ENCODE results near the gene COIL.

The COIL gene

DNA sequence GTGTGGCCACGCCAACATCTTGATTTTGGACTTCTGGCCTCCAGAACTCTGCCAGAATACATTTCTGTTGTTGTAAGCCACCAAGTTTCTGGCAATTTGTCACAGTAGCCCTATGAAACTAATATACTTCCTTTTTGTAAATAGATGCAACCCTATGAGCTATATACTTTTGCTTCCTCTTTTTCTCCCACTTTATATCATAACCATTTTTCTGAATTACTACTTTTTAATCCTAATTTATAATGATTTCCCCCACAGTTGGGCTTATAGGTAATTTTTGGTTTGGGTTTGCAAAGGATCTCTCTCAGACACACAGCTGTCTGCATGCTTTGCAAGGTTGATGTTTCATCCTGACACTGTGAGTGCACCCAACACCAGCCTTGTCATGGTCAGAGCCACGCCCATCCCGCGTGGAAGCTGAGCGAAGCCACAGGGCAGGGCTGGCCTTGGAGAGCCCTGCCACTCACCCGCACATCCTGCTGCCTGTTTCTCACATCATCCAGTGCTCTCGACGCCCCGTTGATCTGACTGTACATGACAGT lies 52.8 kb downstream of the COIL start:
- DNase-seq (ENCODE audit: low read depth in 2 of 2), result no peak

DNA sequence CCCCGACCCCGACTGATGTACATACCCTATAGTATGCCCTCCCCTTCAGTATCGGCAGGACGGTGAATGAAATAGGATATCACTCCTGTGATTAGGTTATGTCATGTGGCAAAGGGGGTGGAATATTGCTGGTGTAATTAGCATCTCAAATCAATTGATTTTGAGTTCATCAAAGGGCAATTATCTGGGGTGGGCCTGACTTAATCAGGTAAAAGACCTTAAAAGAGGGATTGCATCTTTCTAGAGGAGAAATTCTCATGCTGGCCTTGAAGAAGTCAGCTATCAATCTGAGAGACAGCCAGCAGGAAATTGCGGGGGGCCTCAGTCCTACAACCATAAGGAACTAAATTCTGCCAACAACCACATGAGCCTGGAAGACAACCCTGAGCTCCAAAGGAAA lies 57.3 kb downstream of the COIL start:
- no peak for DNase-seq (ENCODE audit: low read depth in 2 of 2)

DNA sequence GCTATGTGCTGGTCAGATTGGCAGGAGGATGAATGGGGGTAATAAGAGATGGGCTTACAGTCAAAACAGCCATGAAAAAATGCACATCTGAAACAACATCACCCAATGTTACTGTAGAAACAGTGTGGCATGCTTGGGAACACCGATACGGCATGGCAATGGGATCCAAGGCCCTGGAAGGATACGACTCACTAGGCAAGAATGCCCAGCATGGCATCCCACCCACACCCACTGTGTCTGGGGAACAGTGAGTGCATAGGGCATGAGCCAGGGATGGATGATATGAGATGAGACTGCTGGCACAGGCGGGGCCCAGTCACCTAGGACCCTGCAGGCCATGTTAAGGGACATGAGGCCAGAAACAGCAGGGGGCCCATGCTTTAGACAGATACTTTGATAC lies 58.5 kb downstream of the COIL start:
- DNase-seq (ENCODE audit: low read depth in 2 of 2), result no peak

DNA sequence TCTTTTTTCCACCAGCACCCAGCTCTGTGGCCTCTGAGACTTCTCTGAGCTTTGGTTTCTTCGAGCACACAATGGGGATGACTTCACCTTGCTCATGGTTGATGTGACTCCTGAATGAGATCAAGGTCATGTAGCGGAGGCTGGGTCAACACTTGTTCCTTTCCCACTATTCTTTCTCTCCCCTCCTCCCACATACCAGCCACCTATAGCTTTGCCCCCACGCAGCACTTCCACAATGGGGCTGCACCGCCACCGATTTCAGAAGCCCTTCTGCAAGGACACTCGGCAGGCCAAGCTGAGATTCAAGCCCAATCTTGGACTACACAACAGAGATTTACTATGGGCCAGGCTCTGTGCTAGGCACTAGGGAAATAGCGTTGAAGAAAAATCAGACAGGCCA lies 61.4 kb downstream of the COIL start:
- no peak for DNase-seq (ENCODE audit: low read depth in 2 of 2)

DNA sequence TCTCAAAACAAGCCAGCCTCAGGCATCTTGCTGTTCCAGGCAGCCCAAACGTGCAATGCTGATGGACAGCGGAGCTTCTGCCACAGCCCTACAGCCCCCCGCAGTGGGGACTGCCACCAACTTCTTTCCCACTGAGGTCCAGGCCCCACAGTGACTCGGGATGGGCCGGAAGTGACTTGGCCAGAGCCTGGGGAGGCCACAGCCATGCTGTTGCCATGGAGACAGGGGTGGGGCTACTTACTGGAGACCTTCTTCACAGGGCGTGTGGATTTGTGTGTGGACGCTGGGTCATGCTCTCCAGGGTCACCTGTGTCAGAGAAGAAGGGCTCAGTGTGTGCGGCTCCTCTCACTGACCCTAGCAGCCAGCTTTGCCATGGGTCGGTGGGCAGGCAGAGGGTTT lies 62.0 kb downstream of the COIL start:
- no peak for DNase-seq (ENCODE audit: low read depth in 2 of 2)

DNA sequence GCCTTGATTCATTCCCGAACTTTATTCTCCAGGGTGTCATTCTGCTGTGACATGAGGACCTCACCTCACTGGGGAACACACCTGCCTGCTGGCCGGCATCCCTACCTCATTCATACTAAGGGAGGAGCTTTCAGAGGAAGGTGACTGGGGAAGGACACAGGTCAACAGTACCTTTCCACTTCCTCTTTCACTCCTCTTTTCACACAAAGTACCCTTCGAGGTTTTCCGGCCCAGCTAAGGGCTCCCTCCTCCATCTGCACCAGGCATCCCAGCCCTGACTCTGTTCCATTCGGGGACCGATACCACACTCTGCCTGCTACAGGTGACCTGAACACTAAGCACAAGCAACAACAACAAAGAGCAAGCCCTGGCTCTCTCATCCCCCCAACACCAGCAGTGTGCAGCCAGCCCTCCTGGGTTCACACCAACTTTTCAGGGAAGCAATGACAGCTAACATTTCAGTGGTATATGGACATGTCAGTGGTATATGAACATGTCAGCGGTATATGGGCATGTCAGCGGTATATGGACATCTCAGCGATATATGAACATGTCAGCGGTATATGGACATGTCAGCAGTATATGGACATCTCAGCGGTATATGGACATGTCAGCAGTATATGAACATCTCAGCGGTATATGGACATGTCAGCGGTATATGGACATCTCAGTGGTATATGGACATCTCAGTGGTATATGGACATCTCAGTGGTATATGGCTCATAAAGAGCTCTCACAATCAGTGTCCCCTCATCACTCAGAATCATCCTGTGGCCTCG lies 63.0 kb downstream of the COIL start:
- no peak for DNase-seq (ENCODE audit: low read depth in 2 of 2)

DNA sequence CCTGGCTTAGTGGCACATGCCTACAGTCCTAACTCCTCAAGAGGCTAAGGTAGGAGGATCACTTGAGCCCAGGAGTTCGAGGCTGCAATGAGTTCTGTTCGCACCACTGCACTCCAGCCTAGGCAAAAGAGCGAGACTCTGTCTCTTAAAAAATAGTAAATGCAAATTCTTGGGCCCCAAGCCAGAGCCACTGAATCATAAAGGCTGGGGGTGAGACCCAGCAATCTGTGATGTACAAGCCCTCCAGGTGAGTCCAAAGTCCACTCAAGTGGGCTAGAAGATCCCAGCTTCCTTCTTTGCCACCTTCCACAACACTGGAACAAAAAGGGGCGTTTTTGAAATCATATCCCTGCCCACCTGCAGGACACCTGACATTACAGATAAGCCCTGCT lies 63.9 kb downstream of the COIL start:
- no peak for DNase-seq (ENCODE audit: low read depth in 2 of 2)

GRCh38 chr17:56896217-56896967 lies 64.5 kb downstream of the COIL start:
- no peak for DNase-seq (ENCODE audit: low read depth in 2 of 2)

DNA sequence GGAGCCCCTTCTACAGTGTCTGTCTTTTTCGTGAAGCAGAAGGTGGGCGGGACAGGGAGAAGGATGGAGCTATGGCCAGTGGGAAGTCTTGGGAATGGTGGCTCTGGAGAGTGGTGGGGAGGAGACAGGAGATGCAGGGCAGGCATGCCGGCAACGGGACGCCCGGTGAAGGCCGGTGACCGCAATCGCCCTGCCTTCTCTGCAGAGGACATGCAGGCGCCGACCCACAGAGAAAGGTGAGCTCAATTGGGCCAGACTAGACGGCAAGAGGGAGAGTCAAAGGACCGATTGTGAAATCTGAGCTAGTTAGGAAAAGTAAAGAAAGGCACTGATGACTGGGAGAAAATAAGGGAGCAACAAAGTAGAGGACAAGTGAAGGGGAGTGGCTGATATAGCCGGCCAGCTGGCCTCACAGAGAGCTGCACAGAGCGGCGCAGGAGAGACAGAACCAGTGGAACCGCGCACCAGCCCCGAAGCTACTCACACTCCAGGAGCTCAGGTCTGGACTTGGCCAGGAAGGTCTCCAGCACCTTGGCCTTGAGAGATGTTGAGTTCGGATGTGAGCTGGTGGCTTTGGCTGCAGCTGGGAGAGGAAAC lies 65.9 kb downstream of the COIL start:
- no peak for DNase-seq (ENCODE audit: low read depth in 2 of 2)

DNA sequence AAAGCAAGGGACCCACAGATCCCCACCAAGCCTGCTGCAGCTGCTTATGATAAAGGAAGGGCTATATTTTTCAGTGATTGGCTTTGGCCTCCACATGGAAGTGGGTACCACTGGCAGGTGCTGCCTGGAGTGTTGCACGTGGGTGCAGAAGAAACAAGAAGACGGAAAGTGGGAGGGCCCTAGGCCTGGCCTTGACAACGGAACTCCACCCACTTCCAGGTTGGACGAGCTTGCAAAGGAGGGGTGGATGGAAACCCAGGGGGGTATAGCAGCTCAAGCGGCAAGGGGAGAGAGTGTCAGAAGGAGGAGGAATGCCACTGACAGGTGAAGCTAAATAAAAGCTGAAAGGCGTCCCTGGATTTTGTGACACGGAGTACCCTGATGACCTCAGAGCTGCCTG lies 67.3 kb downstream of the COIL start:
- DNase-seq (ENCODE audit: low read depth in 2 of 2), result no peak

GRCh38 chr17:56892333-56892732 lies 68.5 kb downstream of the COIL start:
- DNase-seq (ENCODE audit: low read depth in 2 of 2), result no peak

DNA sequence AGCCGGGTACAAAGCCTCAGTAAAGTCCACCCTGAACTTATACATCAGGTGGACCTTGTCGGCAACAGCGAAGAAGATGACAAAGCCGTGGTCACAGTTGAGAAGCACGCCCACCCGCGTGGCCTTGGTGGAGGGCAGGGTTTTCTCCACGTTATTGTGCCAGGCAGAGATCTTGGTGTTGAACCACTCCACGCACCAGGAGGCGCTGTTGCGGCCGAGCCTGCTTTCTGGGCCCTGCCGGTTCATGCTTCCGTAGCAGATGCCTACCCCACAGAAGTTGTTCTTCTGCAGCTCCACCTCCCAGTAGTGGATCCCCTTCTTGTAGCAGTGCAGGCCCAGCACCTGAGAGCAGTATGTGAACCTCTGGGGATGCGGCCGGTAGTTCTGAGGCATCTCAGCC lies 69.1 kb downstream of the COIL start:
- no peak for DNase-seq (ENCODE audit: low read depth in 2 of 2)

DNA sequence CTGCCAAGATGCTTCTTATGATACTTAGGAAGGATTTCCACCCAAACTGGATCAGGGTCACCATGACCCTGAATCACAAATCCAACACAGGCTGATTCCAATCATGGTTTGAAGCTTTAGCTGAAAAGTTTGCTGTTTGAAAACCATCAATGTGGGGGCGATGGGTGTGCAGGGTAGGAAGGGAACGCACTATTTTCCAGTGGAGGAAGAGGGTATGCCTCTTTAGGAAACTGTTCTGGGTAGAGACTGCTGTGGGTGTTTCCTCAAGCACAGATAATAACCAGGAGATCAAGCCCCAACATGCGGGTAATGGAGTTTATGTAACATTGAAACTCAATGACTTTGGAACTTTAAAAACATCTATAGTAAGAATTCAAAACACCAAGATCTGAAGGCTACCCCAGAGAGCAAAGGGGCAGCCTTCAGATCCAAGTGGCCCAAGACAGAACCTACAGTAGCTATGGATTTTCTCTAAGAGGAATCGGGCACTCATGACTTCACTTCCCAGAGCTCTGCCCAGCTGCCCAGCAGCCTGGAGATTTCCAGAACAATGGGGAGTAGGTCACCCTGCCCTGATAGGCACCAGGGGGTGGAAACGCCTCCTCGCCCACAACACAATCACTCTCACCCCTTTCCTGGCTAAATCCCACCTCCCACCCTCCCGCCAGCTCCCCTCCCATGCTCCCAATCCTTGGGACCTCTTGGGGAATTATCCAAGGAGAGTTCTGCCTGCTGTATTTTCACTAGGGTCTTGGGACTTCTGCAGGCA lies 69.8 kb downstream of the COIL start:
- DNase-seq (ENCODE audit: low read depth in 2 of 2), result no peak

- no peak for DNase-seq (ENCODE audit: low read depth in 2 of 2)
These were observed 70.5 kb downstream of the COIL start for GRCh38 chr17:56890390-56890789.

Data from fibroblast of skin of left quadriceps (primary cell).